Germinal center (tissue), 1 donor: ENCODE measurements around the gene FGFRL1.

ENCODE experiments used
- DNase-seq: peaks from one replicate; pipeline ENCODE4 v3.0.0; 2012; ENCODE audit warnings: mixed read lengths, low spot score

The FGFRL1 gene

DNA sequence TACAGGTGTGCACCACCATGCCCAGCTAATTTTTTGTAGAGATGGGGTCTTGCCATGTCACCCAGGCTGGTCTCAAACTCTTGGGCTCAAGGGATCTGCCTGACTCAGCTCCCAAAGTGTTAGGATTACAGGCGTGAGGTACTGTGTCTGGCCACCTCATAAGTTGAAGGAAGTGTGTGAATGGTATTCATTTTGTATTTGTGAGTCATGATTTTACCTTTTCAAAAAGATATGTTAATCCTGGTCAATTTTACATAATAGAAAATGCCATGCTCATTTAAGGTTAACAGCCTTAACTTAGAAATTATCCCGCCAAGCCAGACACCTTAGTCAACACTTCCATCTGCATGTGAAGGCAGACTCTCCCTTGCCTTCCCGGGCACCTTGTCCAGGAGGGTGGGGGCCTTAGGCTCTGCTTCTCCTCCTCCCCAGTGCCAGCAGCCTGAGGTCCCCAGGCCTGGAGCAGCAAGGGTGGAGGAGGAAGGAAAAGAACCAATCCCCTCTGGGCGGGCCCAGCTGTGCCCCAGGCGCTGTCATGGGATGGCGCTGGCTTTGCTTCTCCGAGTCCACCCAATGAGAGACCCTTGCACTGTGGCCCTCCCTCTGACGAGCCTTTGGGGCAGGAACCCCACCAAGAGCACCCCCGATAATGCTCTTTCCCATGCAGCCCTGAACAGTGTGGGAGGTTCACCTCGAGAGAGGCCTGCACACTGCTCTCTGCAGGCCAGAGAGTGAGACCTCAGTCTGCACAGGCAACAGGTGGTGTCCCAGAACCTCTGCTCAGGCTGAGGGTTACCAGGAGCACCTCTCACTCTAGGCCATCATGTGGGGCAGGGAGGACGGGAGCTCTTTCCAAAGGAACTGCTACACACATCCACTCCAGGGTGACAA is 64.6 kb downstream of the FGFRL1 start:
- DNase-seq: no peak
